ENCODE measurements around the gene GRAMD1B.

DNA sequence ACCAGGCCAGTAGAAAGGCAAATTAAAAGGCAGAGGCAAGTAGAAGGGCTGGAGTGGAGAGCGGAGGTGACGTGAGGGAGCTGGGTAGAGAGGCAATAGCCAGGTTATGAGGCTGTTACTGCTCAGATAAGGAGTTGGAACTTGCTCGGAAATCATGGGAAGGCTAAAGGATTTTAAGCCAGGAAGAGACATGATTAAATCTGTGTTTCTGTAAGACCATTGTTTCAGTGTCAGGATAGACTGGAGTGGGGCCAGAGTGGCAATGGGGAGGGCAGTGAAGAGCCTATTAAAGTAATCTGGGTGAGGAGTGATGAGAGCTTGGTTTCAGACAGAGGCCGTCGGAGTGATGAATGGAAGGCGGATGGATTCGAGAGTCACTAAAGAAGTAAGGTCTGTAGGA lies 39.0 kb downstream of the GRAMD1B start:
- TF ChIP-seq, protein P1, sequence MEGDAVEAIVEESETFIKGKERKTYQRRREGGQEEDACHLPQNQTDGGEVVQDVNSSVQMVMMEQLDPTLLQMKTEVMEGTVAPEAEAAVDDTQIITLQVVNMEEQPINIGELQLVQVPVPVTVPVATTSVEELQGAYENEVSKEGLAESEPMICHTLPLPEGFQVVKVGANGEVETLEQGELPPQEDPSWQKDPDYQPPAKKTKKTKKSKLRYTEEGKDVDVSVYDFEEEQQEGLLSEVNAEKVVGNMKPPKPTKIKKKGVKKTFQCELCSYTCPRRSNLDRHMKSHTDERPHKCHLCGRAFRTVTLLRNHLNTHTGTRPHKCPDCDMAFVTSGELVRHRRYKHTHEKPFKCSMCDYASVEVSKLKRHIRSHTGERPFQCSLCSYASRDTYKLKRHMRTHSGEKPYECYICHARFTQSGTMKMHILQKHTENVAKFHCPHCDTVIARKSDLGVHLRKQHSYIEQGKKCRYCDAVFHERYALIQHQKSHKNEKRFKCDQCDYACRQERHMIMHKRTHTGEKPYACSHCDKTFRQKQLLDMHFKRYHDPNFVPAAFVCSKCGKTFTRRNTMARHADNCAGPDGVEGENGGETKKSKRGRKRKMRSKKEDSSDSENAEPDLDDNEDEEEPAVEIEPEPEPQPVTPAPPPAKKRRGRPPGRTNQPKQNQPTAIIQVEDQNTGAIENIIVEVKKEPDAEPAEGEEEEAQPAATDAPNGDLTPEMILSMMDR (conservative IDR thresholded peaks at IDR 0.05): no peak
- TF ChIP-seq ZFX (IDR thresholded peaks at IDR 0.05): no peak

Data from C4-2B (cell line).